Mucosa of descending colon (tissue), 3 donors: ENCODE measurements around the gene RRP12. TPM values are rescaled to one million over a fixed set of nuclear protein-coding genes. Genes with fewer than 3 reads are reported as not detected.
A peak's percentile ranks its signal among the peaks of the same experiment; 100 is the strongest.

Experiments used
- ATAC-seq: fragments of 200-7000 bp; cut with Tn5 transposase; one replicate; pipeline ENCODE4 v1.9.1; 2020; ENCODE audit warnings: mild to moderate bottlenecking, moderate library complexity
- DNase-seq, 3 donors: peaks; one replicate each; pipeline ENCODE4 v3.0.0-alpha.2; 2020
- H3K36me3 ChIP-seq: fragments of 200-600 bp; one replicate; pipeline ENCODE4 v1.8.0; 2021; ENCODE audit warnings: low read depth, mild to moderate bottlenecking
- H3K4me1 ChIP-seq: fragments of 200-600 bp; one replicate; pipeline ENCODE4 v1.8.0; 2021; ENCODE audit warnings: low read depth, mild to moderate bottlenecking
- H3K4me3 ChIP-seq: fragments of 200-600 bp; one replicate; pipeline ENCODE4 v1.8.0; 2021; ENCODE audit warnings: mild to moderate bottlenecking
- H3K9me3 ChIP-seq: fragments of 200-600 bp; one replicate; pipeline ENCODE4 v1.8.0; 2021; ENCODE audit warnings: mild to moderate bottlenecking
- intact Hi-C, 2 donors: fragments of 100-400 bp; cut with DNase I in 1 of 2; cut with micrococcal nuclease in 1 of 2; formaldehyde crosslinking; loops; one replicate each; pipeline versions ENCODE4 v1.11.0 to v1.11.1; 2022; cut with DNase I, micrococcal nuclease
- total RNA-seq, 3 donors: library from RNA; stranded (reverse); fragmentation: NEBNext Ultra II Directional in 2 of 3; extraction: Animal tissue kit (Norgen Biotek cat#: 25700) in 2 of 3; gene quantifications; one replicate each; pipeline versions ENCODE4 v1.2.1 to v1.2.4, GENCODE V29; 2021 to 2023
- TF ChIP-seq, protein P1 (sequence below): fragments of 200-600 bp; IDR thresholded peaks from one replicate; pipeline ENCODE4 v1.8.0; 2022; ENCODE audit warnings: antibody characterized with exemption, mild to moderate bottlenecking
- donor health status: DM: no; HTN: no; CAD: no; lungs with moderate emphysema.
- donor health status: DM: no; HTN: no; CAD: no.
- donor health status: DM: no; HTN: yes; CAD: no.

RRP12 gene
- total RNA-seq, 3 donors from 2014 or later, result 14.6 to 19.4 (median 16.9) TPM

DNA sequence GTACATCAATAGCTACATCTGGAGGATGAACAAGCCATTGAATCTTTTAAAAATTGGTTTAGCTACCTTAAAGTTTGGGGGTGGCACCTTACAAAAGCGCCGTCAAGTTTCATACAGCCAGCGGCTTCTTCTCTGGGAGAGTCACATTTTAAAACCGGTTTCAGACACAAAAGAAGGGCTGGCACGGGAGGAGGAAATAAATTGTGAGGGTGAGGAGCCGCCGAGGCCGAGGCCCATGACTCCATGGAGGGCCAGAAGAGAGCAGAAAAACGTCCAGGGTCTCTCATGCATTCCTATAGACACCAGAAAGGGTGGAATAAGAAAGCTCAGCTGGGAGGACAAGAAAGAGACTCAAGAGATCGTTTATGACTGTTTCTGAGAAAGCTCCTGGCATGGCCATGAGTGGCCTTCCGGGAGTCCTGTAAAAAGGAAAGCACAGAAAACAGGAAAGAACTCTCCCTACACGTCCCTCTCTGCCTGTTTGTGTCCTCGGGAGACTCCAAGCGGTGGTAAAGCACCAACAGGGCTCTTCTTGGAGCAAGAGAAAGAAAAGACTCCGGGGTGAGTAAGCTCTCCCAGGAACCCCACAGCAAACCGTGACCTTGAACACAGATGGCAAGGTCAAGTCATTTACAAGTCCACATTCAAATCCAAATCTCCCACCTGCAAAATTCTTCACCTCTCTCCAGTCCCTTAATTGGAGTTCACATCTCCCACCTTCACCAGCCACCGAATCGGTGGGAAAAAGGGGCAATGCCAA lies 68.4 kb downstream of the RRP12 start:
- no peaks in the 10 kb centered on the region for H3K36me3 ChIP-seq
- DNase-seq (peak in 2 of 3 donors; percentile 55 to 68), ATAC-seq (peak; percentile 20)
- intact Hi-C loops, result no loop called here
- H3K4me3 ChIP-seq, result peak overlapping the region; percentile 80
- H3K4me1 ChIP-seq, result peaks cover 61% of the 10 kb centered on the region
- H3K9me3 ChIP-seq, result no peaks in the 10 kb centered on the region
- TF ChIP-seq, protein P1, sequence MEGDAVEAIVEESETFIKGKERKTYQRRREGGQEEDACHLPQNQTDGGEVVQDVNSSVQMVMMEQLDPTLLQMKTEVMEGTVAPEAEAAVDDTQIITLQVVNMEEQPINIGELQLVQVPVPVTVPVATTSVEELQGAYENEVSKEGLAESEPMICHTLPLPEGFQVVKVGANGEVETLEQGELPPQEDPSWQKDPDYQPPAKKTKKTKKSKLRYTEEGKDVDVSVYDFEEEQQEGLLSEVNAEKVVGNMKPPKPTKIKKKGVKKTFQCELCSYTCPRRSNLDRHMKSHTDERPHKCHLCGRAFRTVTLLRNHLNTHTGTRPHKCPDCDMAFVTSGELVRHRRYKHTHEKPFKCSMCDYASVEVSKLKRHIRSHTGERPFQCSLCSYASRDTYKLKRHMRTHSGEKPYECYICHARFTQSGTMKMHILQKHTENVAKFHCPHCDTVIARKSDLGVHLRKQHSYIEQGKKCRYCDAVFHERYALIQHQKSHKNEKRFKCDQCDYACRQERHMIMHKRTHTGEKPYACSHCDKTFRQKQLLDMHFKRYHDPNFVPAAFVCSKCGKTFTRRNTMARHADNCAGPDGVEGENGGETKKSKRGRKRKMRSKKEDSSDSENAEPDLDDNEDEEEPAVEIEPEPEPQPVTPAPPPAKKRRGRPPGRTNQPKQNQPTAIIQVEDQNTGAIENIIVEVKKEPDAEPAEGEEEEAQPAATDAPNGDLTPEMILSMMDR, result no peak

DNA sequence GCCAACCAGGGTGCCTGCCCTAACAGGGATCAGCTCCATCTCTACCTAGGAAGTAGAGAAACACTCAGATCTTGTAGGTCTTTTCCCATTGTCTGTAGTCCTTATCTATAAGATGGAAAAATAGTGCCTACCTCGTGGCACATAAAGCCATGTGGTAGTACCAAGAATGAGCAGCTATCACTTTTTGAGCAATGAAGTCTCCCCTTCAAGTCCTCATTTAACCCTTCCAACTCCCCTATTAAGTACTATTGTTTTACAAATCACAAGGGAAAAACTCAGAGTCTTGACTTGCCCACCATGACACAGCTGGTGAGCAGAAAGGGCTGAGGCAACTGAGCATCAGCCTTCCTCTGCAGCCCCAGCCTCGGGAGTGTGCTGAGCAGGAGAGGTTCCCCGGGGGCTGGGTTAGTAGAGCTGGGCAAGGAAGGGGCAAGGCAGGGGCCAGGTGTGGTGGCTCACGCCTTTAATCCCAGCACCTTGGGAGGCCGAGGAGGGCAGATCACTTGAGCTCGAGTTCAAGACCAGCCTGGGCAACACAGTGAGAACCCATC lies 69.9 kb downstream of the RRP12 start:
- DNase-seq (peak in 1 of 3 donors; percentile 35), ATAC-seq (no peak)
- Histone ChIP-seq H3K4me3 (no peak overlapping the region), H3K36me3 (no peaks in the 10 kb centered on the region), H3K9me3 (no peaks in the 10 kb centered on the region), H3K4me1 (peaks cover 62% of the 10 kb centered on the region)
- TF ChIP-seq, protein P1, result no peak
- intact Hi-C loops, result no loop called here

DNA sequence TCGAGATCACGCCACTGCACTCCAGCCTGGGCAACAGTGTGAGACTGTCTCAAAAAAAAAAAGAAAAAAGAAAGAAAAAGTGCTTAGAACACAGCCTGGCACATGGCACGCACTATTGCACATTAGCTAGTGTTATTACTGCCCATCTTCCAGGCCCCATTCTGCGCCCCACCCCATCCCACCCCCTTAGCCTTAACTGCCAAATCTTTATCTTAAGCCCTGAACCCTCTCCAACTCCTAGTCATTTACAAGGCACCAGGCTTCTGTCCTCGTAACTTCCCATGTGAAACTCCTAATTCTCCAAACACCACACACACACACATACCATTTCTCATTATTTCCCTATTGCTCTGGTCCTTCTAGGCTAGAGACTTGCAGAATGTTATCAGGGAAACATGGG lies 71.4 kb downstream of the RRP12 start:
- Histone ChIP-seq H3K36me3 (no peaks in the 10 kb centered on the region), H3K9me3 (no peaks in the 10 kb centered on the region), H3K4me1 (peaks cover 53% of the 10 kb centered on the region), H3K4me3 (no peak overlapping the region)
- no peak for DNase-seq
- intact Hi-C loops, result no loop called here
- TF ChIP-seq, protein P1, result no peak
- ATAC-seq, result no peak

DNA sequence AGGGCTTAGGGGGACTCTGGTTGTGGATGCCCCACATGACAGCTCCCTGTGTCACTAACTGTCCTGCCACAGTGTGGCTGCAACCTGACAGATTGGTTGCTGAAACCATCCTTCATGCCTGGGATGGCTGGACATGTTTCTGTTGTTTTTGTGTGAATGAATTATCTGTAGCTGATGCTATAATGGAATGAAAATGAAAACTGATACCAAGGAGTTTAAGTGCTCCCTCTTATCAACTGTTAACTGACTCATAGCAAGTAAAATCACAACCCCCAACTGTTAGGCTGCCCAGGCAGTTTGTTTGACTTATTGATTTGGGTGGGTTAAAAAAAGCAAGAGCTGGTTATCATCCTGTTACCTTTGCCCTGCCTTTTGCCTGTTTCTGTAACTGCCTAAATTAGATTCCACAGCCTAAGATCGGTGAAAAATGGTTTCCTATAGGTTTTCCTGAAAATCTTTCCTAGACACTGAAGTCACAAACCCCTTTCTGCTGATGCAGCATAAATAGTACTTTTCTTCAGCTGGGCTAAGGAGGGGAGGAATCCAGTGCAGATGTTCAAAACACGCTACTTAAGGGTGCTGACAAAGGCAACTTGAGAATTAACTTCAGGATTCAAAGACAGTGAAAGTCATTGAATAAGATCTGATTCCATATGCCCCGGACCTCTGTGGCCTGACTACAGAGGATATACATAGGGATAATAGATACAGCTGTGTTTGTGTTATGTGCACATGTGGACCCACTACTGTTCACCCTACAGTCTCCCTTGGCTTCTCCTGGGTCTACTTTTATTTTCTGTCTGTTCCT lies 72.3 kb downstream of the RRP12 start:
- DNase-seq (no peak), ATAC-seq (no peak)
- H3K36me3 ChIP-seq, result no peaks in the 10 kb centered on the region
- no peak overlapping the region for H3K4me3 ChIP-seq
- intact Hi-C loops, result no loop called here
- TF ChIP-seq, protein P1, result no peak
- H3K9me3 ChIP-seq, result no peaks in the 10 kb centered on the region
- H3K4me1 ChIP-seq, result peaks cover 53% of the 10 kb centered on the region

DNA sequence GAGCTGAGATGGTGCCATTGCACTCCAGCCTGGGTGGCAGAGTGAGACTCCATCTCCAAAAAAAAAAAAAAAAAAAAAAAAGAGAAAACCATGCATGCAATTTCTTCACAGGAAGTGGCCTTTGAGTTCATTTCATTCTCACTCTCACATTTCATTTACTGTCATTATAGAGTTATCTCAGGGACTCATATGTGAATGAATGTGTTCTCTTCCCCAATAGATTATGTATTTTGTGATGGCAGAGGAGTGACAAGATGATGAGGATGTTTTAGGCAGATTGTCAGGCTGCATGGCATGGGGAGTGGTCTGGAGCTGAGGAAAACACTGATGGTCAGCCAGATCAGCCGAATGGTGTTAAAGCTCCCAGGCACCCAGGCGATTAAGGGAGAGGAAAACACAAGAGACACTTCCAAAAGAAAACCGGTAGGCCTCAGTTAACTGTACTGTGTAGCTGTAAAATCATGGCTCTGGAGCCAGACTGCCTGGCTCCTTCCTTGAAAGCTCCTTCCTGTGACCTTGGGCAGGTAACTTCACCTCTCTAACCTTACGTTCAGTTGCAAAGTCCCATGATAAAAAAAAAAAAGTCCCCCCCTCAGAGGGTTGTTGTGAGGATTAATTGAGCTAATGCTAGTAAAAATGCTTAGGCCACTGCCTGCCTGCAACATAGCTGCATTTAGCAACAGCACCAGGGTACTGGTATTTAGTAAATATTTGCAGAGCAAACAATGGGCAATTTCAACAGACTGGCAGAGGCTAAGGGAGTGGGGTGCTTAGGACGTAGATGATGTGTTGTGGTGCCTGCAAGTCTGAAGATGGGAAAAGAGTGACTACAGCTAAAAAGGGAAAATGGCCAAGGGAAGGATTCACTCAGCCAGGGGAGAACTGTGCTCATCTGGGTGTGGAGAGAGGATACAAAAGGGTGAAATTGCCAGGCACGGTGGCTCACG lies 73.5 kb downstream of the RRP12 start:
- DNase-seq, result peak in 1 of 3 donors; percentile 42
- peaks cover 53% of the 10 kb centered on the region for H3K4me1 ChIP-seq
- peak; percentile 74 for ATAC-seq
- no peak overlapping the region for H3K4me3 ChIP-seq
- intact Hi-C loops, result no loop called here
- no peaks in the 10 kb centered on the region for H3K9me3 ChIP-seq
- H3K36me3 ChIP-seq, result no peaks in the 10 kb centered on the region
- TF ChIP-seq, protein P1, result no peak
